ENCODE results near the gene IZUMO2. TPM values are rescaled to one million over a fixed set of nuclear protein-coding genes. Genes with fewer than 3 reads are reported as not detected.

The IZUMO2 gene
- total RNA-seq (2022) (not detected in 2 replicates), Bru-seq, nascent RNA (percentile 10 among the genes with signal in this experiment), BruChase-seq, experiment 1, labeled RNA remaining after a 6-hour chase (percentile 10 among the genes with signal in this experiment), BruChase-seq, experiment 2, labeled RNA remaining after a 2-hour chase (percentile 7 among the genes with signal in this experiment)
- long read RNA-seq = 0 reads

DNA sequence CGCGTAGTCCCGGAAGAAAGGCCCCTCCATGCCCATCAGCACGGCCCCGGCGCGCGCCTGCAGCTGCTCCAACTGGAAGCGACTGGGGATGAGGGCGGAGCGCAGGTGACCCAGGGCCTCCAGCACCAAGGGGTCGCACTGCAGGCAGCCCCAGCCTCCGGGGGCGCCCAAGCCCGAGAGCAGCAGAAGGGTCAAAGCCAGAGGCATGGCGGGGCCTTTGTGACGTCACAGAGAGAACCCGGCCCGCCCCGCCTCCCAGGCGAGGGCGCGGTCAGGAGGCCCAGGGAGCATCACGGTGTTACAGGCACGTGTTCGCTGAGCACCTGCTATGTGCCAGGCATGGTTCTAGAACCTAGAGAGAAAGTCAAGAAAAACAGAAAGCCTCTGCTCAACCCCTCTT is at the start of gene IZUMO2:
IZUMO2 (minus strand) TSS at position 294 of the 400 bp plus-strand sequence; CDS start at position 207, 87 bp downstream.
- CTCF ChIA-PET = no interaction called here
- H3K4me3 Mint-ChIP-seq (ENCODE audit: low read depth, unreplicated experiment) = no peak within 1 kb of the TSS
- H3K4me1 Mint-ChIP-seq (ENCODE audit: low read depth, unreplicated experiment) = peaks cover 16% of the 10 kb centered on the region
- H3K27me3 Mint-ChIP-seq (ENCODE audit: unreplicated experiment) = peaks cover 29% of the 10 kb centered on the region
- TF ChIP-seq, protein P1, sequence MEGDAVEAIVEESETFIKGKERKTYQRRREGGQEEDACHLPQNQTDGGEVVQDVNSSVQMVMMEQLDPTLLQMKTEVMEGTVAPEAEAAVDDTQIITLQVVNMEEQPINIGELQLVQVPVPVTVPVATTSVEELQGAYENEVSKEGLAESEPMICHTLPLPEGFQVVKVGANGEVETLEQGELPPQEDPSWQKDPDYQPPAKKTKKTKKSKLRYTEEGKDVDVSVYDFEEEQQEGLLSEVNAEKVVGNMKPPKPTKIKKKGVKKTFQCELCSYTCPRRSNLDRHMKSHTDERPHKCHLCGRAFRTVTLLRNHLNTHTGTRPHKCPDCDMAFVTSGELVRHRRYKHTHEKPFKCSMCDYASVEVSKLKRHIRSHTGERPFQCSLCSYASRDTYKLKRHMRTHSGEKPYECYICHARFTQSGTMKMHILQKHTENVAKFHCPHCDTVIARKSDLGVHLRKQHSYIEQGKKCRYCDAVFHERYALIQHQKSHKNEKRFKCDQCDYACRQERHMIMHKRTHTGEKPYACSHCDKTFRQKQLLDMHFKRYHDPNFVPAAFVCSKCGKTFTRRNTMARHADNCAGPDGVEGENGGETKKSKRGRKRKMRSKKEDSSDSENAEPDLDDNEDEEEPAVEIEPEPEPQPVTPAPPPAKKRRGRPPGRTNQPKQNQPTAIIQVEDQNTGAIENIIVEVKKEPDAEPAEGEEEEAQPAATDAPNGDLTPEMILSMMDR (IDR thresholded peaks at IDR 0.05; ENCODE audit: unreplicated experiment) = no peak
- no peaks in the 10 kb centered on the region for H3K9me3 Mint-ChIP-seq (ENCODE audit: low read depth, unreplicated experiment)
- no peak within 1 kb of the TSS for H3K27ac Mint-ChIP-seq (ENCODE audit: unreplicated experiment)
- H3K36me3 Mint-ChIP-seq (ENCODE audit: insufficient read depth, unreplicated experiment) = peaks cover 4% of the 10 kb centered on the region
- DNase-seq = no peak
- intact Hi-C loops (cut with micrococcal nuclease; ENCODE audit: unreplicated experiment) = no loop called here
- no TSS peak for BruUV-seq (replicated peaks)

DNA sequence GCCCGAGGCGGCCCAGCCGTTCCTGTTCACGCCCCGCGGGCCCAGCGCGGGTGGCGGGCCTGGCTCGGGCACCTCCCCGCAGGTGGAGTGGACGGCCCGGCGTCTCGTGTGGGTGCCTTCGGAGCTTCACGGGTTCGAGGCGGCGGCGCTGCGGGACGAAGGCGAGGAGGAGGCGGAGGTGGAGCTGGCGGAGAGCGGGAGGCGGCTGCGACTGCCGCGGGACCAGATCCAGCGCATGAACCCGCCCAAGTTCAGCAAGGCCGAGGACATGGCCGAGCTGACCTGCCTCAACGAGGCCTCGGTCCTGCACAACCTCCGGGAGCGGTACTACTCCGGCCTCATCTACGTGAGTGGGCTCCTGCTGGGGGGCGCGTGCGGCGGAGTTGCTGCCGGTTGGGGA is 47.3 kb upstream of the IZUMO2 start:
- no TSS peak for BruUV-seq (replicated peaks)
- H3K27me3 Mint-ChIP-seq (ENCODE audit: unreplicated experiment) = no peaks in the 10 kb centered on the region

DNA sequence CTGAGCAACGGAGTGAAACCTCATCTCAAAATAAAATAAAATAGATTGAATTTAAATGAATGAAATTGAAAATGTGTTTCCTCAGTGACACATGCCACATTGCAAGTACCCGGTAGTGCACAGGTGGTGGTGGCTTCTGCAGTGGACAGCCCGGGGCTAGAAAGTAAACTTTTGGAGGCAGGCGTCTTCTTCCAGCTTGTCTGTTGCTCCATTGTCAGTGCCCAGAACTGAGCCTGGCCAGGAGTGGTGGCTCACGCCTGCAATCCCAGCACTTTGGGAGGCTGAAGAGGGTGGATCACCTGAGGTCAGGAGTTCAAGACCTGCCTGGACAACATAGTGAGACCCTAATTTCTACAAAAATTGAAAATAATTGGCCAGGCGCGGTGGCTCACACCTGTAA is 46.0 kb upstream of the IZUMO2 start:
- Mint-ChIP-seq H3K36me3 (ENCODE audit: insufficient read depth, unreplicated experiment) (peaks cover 69% of the 10 kb centered on the region), H3K4me1 (ENCODE audit: low read depth, unreplicated experiment) (peaks cover 46% of the 10 kb centered on the region), H3K4me3 (ENCODE audit: low read depth, unreplicated experiment) (no peak overlapping the region), H3K9me3 (ENCODE audit: low read depth, unreplicated experiment) (peaks cover 5% of the 10 kb centered on the region), H3K27me3 (ENCODE audit: unreplicated experiment) (no peaks in the 10 kb centered on the region), H3K27ac (ENCODE audit: unreplicated experiment) (no peak overlapping the region)
- CTCF ChIA-PET = no interaction called here
- TF ChIP-seq, protein P1 (IDR thresholded peaks at IDR 0.05; ENCODE audit: unreplicated experiment) = no peak
- no peak for DNase-seq
- BruUV-seq (replicated peaks) = no TSS peak
- intact Hi-C loops (cut with micrococcal nuclease; ENCODE audit: unreplicated experiment) = no loop called here

More for the DNA sequence above, 47.3 kb upstream of the IZUMO2 start:
- no peak for DNase-seq
- Mint-ChIP-seq H3K4me3 (ENCODE audit: low read depth, unreplicated experiment) (no peak overlapping the region), H3K27ac (ENCODE audit: unreplicated experiment) (no peak overlapping the region), H3K9me3 (ENCODE audit: low read depth, unreplicated experiment) (peaks cover 5% of the 10 kb centered on the region), H3K4me1 (ENCODE audit: low read depth, unreplicated experiment) (peaks cover 43% of the 10 kb centered on the region), H3K36me3 (ENCODE audit: insufficient read depth, unreplicated experiment) (peaks cover 69% of the 10 kb centered on the region)
- TF ChIP-seq, protein P1 (IDR thresholded peaks at IDR 0.05; ENCODE audit: unreplicated experiment) = no peak
- CTCF ChIA-PET = no interaction called here
- intact Hi-C loops (cut with micrococcal nuclease; ENCODE audit: unreplicated experiment) = loop anchor here (5.0 kb wide), 1 partner anchor 33 kb away; no protein-coding TSS in a partner anchor

DNA sequence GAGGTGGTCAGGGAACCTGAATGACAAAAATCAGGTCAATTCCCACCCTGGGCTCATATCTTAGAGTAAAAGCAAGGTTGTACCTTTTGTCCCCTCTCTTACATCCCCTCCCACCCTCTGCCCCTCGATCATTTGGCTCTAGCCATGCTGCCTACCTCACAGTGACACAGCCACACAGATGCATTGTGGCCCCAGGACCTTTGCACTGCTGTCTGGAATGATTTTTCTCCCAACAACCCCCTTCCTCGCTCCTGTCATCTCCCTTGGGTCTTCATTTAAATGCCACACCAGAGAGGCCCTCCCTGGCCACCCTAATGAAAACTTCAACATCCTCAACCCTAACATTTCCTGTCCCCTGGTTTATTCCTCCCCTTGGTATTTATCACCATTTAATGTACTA is 44.6 kb upstream of the IZUMO2 start:
- BruUV-seq (replicated peaks) = no TSS peak

More for the DNA sequence above, 44.6 kb upstream of the IZUMO2 start:
- no peak for DNase-seq
- peaks cover 42% of the 10 kb centered on the region for H3K4me1 Mint-ChIP-seq (ENCODE audit: low read depth, unreplicated experiment)
- peaks cover 72% of the 10 kb centered on the region for H3K36me3 Mint-ChIP-seq (ENCODE audit: insufficient read depth, unreplicated experiment)
- TF ChIP-seq, protein P1 (IDR thresholded peaks at IDR 0.05; ENCODE audit: unreplicated experiment) = no peak
- no peaks in the 10 kb centered on the region for H3K27me3 Mint-ChIP-seq (ENCODE audit: unreplicated experiment)
- no peak overlapping the region for H3K27ac Mint-ChIP-seq (ENCODE audit: unreplicated experiment)
- intact Hi-C loops (cut with micrococcal nuclease; ENCODE audit: unreplicated experiment) = no loop called here
- CTCF ChIA-PET = no interaction called here
- H3K4me3 Mint-ChIP-seq (ENCODE audit: low read depth, unreplicated experiment) = no peak overlapping the region
- peaks cover 5% of the 10 kb centered on the region for H3K9me3 Mint-ChIP-seq (ENCODE audit: low read depth, unreplicated experiment)
